Raji (cell line): ENCODE measurements around the gene BEST1.

ENCODE experiments used
- POLR2A ChIP-seq: IDR thresholded peaks from 2 replicates; pipeline ENCODE4 v1.6.1; 2011; ENCODE audit warnings: low read depth, low read length, control low read depth; ENCODE audit not compliant: insufficient read depth

Gene BEST1

GRCh38 chr11:62001450-62002191, 51.5 kb downstream of the BEST1 start:
- no peak for TF ChIP-seq POLR2A

GRCh38 chr11:62004473-62004872, 54.3 kb downstream of the BEST1 start:
- no peak for TF ChIP-seq POLR2A

DNA sequence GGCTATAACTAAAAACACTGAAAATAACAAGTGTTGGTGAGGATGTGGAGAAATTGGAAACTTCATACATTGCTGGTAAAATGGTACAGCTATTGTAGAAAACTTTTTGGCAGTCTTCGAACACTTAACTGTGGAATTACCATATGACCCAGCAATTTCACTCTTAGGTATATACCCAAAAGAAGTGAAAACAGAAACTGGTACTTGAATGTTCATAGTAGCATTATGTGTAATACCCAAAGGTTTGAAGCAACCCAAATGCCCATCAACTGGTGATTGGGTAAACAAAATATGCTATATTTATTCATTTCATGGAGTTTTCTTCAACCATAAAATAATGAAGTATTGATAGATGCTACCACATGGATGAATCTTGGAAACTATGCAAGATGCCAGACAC, 58.0 kb downstream of the BEST1 start:
- no peak for TF ChIP-seq POLR2A

DNA sequence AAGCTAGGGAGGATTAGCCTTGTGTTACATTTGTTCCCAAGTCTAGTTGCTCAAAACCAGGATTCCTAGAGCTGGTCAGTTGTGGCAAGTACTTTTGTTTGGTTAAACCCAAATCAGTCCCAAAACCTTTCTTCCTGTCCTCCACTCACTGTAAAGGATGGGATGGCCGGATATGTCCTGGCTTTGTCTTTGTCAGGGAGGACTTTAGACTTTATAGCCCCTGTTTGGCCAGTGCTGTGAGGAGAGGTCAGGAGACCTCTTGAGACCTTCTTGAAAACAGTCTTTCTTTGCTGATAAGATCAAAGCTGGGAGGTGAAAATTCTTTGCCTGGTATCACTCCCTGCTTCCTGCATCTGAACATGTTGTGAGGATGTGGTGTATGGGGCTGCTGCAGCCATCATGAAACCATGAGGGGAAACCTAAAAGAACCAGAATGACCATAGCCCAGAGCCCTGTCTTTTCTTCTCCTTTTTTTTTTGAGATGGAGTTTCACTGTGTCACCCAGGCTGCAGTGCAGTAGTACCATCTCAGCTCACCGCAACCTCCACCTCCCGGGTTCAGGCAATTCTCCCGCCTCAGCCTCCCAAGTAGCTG, 60.9 kb downstream of the BEST1 start:
- no peak for TF ChIP-seq POLR2A

- no peak for TF ChIP-seq POLR2A
Measured at GRCh38 chr11:62011881-62012280, 61.7 kb downstream of the BEST1 start.

GRCh38 chr11:62012451-62012831, 62.3 kb downstream of the BEST1 start:
- no peak for TF ChIP-seq POLR2A

GRCh38 chr11:62012832-62013461, 62.8 kb downstream of the BEST1 start:
- no peak for TF ChIP-seq POLR2A
